Measurements from ENCODE around the gene LIN7C.

- TF ChIP-seq POLR2A (IDR thresholded peaks at IDR 0.05) (no peak), CTCF (IDR thresholded peaks at IDR 0.05) (no peak), POLR2AphosphoS5 (IDR thresholded peaks at IDR 0.05) (no peak)
These were observed 24.6 kb downstream of the LIN7C start for GRCh38 chr11:27481992-27482391.
